IMR-90 (cell line): ENCODE measurements around the gene KRT76. TPM values are rescaled to one million over a fixed set of nuclear protein-coding genes. Genes with fewer than 3 reads are reported as not detected.

Source experiments
- ATAC-seq: fragments of 200-7000 bp; cut with Tn5 transposase; 2 replicates; pipeline ENCODE4 v1.9.1; 2020; ENCODE audit warnings: low read depth, mild to moderate bottlenecking, moderate library complexity
- BruUV-seq: library from RNA; stranded (reverse); fragments of 400-500 nt; replicated peaks from 2 replicates; lab custom pipeline; 2021; lab: Mats Ljungman, UMichigan
- CTCF ChIA-PET: fragments of 300-600 bp; formaldehyde crosslinking; extraction: SDS; loops from one replicate; lab custom pipeline; 2021; ENCODE audit warnings: antibody characterized with exemption; lab: Yijun Ruan, JAX
- POLR2A ChIA-PET: fragments of 300-600 bp; sonication (Branson Sonifier 250); formaldehyde crosslinking; loops from one replicate; lab custom pipeline; 2022; ENCODE audit warnings: antibody characterized with exemption; ENCODE audit not compliant: unreplicated experiment; lab: Charles Lee
- DNase-seq: peaks from one replicate; pipeline ENCODE4 v3.0.0; 2013
- H2AFZ ChIP-seq: replicated peaks from 2 replicates; pipeline ENCODE3; 2013; ENCODE audit warnings: low read length, mild to moderate bottlenecking; ENCODE audit not compliant: poor library complexity
- H2AK5ac ChIP-seq: 2 replicates; pipeline ENCODE4 v1.6.1; 2013; ENCODE audit warnings: low read depth, low read length, inconsistent platforms
- H2AK9ac ChIP-seq: replicated peaks from 2 replicates; pipeline ENCODE3; 2013; ENCODE audit warnings: mild to moderate bottlenecking, low read depth, low read length, moderate library complexity; ENCODE audit not compliant: poor library complexity
- H2BK120ac ChIP-seq: 2 replicates; pipeline ENCODE4 v1.6.1; 2013; ENCODE audit warnings: low read depth, low read length, inconsistent platforms
- H2BK15ac ChIP-seq: 3 replicates; pipeline ENCODE4 v1.6.1; 2013; ENCODE audit warnings: low read depth, low read length, inconsistent platforms
- H2BK20ac ChIP-seq: 2 replicates; pipeline ENCODE4 v1.6.1; 2013; ENCODE audit warnings: low read depth, mild to moderate bottlenecking, inconsistent platforms, low read length, moderate library complexity
- H2BK5ac ChIP-seq: 2 replicates; pipeline ENCODE4 v1.6.1; 2013; ENCODE audit warnings: mild to moderate bottlenecking, low read depth, low read length, inconsistent platforms; ENCODE audit not compliant: poor library complexity, severe bottlenecking
- H3K14ac ChIP-seq: replicated peaks from 2 replicates; pipeline ENCODE4 v1.6.1; 2013; ENCODE audit warnings: low read depth, low read length, inconsistent platforms
- H3K18ac ChIP-seq: 2 replicates; pipeline ENCODE4 v1.6.1; 2013; ENCODE audit warnings: low read depth, low read length, control low read depth
- H3K23ac ChIP-seq: 2 replicates; pipeline ENCODE4 v1.6.1; 2013; ENCODE audit warnings: low read depth, low read length, inconsistent platforms
- H3K27ac ChIP-seq: 2 replicates; pipeline ENCODE4 v1.5.1; 2013; ENCODE audit warnings: mild to moderate bottlenecking, control low read depth, low read length; ENCODE audit not compliant: insufficient read depth
- H3K27me3 ChIP-seq: 2 replicates; pipeline ENCODE4 v1.6.1; 2013; ENCODE audit warnings: low read length; ENCODE audit not compliant: control insufficient read depth, insufficient read depth
- H3K36me3 ChIP-seq: 2 replicates; pipeline ENCODE4 v1.6.1; 2013; ENCODE audit warnings: low read length, mixed read lengths; ENCODE audit not compliant: control insufficient read depth, insufficient read depth
- H3K4ac ChIP-seq: 2 replicates; pipeline ENCODE4 v1.6.1; 2013; ENCODE audit warnings: low read depth, low read length, inconsistent platforms
- H3K4me1 ChIP-seq: 2 replicates; pipeline ENCODE4 v1.6.1; 2013; ENCODE audit warnings: low read length, mixed read lengths; ENCODE audit not compliant: control insufficient read depth, insufficient read depth
- H3K4me2 ChIP-seq: 2 replicates; pipeline ENCODE4 v1.6.1; 2013; ENCODE audit warnings: low read depth, mild to moderate bottlenecking, control low read depth, low read length, moderate library complexity
- H3K4me3 ChIP-seq: 2 replicates; pipeline ENCODE4 v1.5.1; 2013; ENCODE audit warnings: low read depth, mild to moderate bottlenecking, control low read depth, low read length, moderate library complexity; ENCODE audit not compliant: insufficient read depth
- H3K56ac ChIP-seq: 2 replicates; pipeline ENCODE4 v1.6.1; 2013; ENCODE audit warnings: low read length, inconsistent platforms; ENCODE audit not compliant: insufficient read depth; ENCODE audit errors: extremely low read depth
- H3K79me1 ChIP-seq, 2 experiments: 2 replicates each; pipeline ENCODE4 v1.6.1; 2013; ENCODE audit warnings: low read length in 2 of 2, inconsistent platforms in 1 of 2, low read depth in 1 of 2
- H3K9ac ChIP-seq: 2 replicates; pipeline ENCODE4 v1.6.1; 2013; ENCODE audit warnings: low read depth, low read length, control low read depth
- H3K9me1 ChIP-seq: 2 replicates; pipeline ENCODE4 v1.6.1; 2013; ENCODE audit warnings: low read length, inconsistent platforms; ENCODE audit not compliant: insufficient read depth
- H3K9me3 ChIP-seq: 2 replicates; pipeline ENCODE4 v1.6.1; 2013; ENCODE audit warnings: low read length; ENCODE audit not compliant: control insufficient read depth, insufficient read depth
- H4K20me1 ChIP-seq: 2 replicates; pipeline ENCODE4 v1.6.1; 2013; ENCODE audit warnings: low read length, inconsistent platforms; ENCODE audit not compliant: insufficient read depth
- H4K5ac ChIP-seq: 2 replicates; pipeline ENCODE4 v1.6.1; 2013; ENCODE audit warnings: mild to moderate bottlenecking, low read depth, low read length, control low read depth
- H4K8ac ChIP-seq, 2 experiments: 2 replicates each; pipeline ENCODE4 v1.6.1; 2013; ENCODE audit warnings: low read depth in 2 of 2, low read length in 2 of 2, control low read depth in 1 of 2, inconsistent platforms in 1 of 2
- H4K91ac ChIP-seq: 2 replicates; pipeline ENCODE4 v1.6.1; 2013; ENCODE audit warnings: low read depth, low read length, inconsistent platforms; ENCODE audit not compliant: insufficient read depth
- BHLHE40 ChIP-seq: fragments of 150-350 bp; IDR thresholded peaks from 2 replicates; pipeline ENCODE4 v1.6.1; 2016; ENCODE audit warnings: mild to moderate bottlenecking, low read depth, low read length
- CEBPB ChIP-seq: IDR thresholded peaks from 2 replicates; pipeline ENCODE4 v1.6.1; 2012; ENCODE audit warnings: low read depth, low read length, improper control_type of control experiment
- FOS ChIP-seq: fragments of 150-350 bp; IDR thresholded peaks from 2 replicates; pipeline ENCODE4 v1.6.1; 2016; ENCODE audit warnings: low read depth, low read length
- MAFK ChIP-seq: IDR thresholded peaks from 2 replicates; pipeline ENCODE4 v1.6.1; 2012; ENCODE audit warnings: low read depth, low read length, improper control_type of control experiment
- MAZ ChIP-seq: IDR thresholded peaks from 2 replicates; pipeline ENCODE4 v1.6.1; 2012; ENCODE audit warnings: low read depth, mild to moderate bottlenecking, low read length, improper control_type of control experiment, moderate library complexity, borderline replicate concordance
- NFE2L2 ChIP-seq: fragments of 150-350 bp; IDR thresholded peaks from 2 replicates; pipeline ENCODE4 v1.6.1; 2016; ENCODE audit warnings: low read depth, mild to moderate bottlenecking, low read length
- POLR2A ChIP-seq: IDR thresholded peaks from 2 replicates; pipeline ENCODE4 v1.6.1; 2012; ENCODE audit warnings: mild to moderate bottlenecking, low read depth, low read length
- RAD21 ChIP-seq: IDR thresholded peaks from 2 replicates; pipeline ENCODE4 v1.6.1; 2012; ENCODE audit warnings: low read length, improper control_type of control experiment
- RCOR1 ChIP-seq: IDR thresholded peaks from 2 replicates; pipeline ENCODE4 v1.6.1; 2012; ENCODE audit warnings: mild to moderate bottlenecking, low read length, improper control_type of control experiment; ENCODE audit not compliant: insufficient replicate concordance
- SMC3 ChIP-seq: fragments of 150-350 bp; IDR thresholded peaks from 2 replicates; pipeline ENCODE4 v1.6.1; 2016; ENCODE audit warnings: low read depth, mild to moderate bottlenecking, antibody characterized with exemption, low read length, moderate library complexity
- WGBS, 2 experiments: methylation state at CpG; one replicate each; pipeline versions ENCODE4 v1.1.5 to v1.1.7; 2013; ENCODE audit warnings: missing lambda C conversion rate in 2 of 2; ENCODE audit not compliant: insufficient read length in 1 of 2; ENCODE audit errors: extremely low coverage in 2 of 2; 5-methylcytosine and 5-hydroxymethylcytosine counted together
- dilution Hi-C: fragments of 300-500 bp; cut with HindIII; formaldehyde crosslinking; loops from one replicate; pipeline ENCODE4 v1.14.3; 2018; ENCODE audit warnings: low sequenced_read_pairs; ENCODE audit not compliant: unreplicated experiment
- in situ Hi-C: fragments of 300-500 bp; cut with MboI; formaldehyde crosslinking; loops from 3 replicates; pipeline ENCODE4 v1.14.3; 2019; ENCODE audit warnings: low sequenced_read_pairs, inconsistent platforms, mixed read lengths
- intact Hi-C: fragments of 100-400 bp; cut with micrococcal nuclease; formaldehyde crosslinking; loops from 2 replicates; pipeline ENCODE4 v1.10.0; 2022
- polyA plus RNA-seq, 3 experiments: library from polyadenylated mRNA; depleted of rRNA; stranded (reverse); fragments of >200 nt; gene quantifications; 2 replicates each; pipeline ENCODE4 v1.2.3, GENCODE V29; 2012; ENCODE audit warnings: low replicate concordance in 1 of 3
- total RNA-seq: library from RNA; depleted of rRNA; stranded (reverse); fragments of >200 nt; gene quantifications from 2 replicates; pipeline ENCODE4 v1.2.3, GENCODE V29; 2012
- TF ChIP-seq, protein P1 (sequence below): conservative IDR thresholded peaks from 2 replicates; pipeline ENCODE4 v1.5.1; 2012; ENCODE audit warnings: mild to moderate bottlenecking, low read depth, low read length, improper control_type of control experiment
- TF ChIP-seq, protein P2 (sequence below): fragments of 150-350 bp; IDR thresholded peaks from 2 replicates; pipeline ENCODE4 v1.6.1; 2016; ENCODE audit warnings: low read depth, mild to moderate bottlenecking, low read length, moderate library complexity, borderline replicate concordance
- TF ChIP-seq, protein P3 (sequence below): fragments of 150-350 bp; IDR thresholded peaks from 2 replicates; pipeline ENCODE4 v1.6.1; 2017; ENCODE audit warnings: mild to moderate bottlenecking, antibody characterized with exemption, low read length, low read depth

Gene KRT76
- total and polyA plus RNA-seq, 2 of the 4 experiments (the other 2 are of a cell fraction): not detected

DNA sequence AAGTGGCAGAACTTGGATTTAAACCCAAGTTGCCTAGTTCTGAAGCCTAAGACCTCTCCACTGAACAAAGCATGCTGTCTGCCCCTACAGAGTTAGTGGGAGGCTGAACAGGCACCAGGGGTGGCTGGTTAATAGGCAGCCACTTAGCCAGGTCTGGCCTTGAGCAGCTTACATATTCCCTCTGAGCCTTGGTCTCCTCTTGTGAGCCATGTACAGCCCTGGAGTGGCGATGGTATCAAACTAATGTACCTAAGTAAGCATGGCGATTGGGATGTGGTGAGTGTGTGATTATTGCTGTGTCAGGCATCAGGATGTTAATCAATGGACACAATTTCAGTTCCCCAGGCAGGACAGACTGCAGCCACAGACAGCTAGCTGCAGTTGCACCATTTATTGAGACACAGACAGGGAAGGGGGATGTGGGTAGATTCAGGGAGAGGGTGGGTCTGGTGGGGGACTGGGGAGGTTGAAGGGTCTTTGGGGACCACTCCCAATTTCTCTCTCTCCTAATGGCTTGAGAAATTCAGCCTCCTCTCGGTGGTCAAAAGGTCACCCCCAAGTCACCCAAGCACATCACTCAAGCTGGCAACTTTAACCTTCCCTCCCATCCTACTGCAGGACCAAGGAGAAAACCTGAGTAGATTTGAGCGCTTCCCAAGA is 44.1 kb upstream of the KRT76 start:
- dilution Hi-C loops (no loop called here), intact Hi-C loops (no loop called here), in situ Hi-C loops (no loop called here)
- Histone ChIP-seq H2BK120ac (no peak overlapping the region), H2BK20ac (no peak overlapping the region), H3K9me3 (no peaks in the 10 kb centered on the region), H4K20me1 (no peaks in the 10 kb centered on the region; the same call in 1 of the 2 replicates), H4K91ac (no peak overlapping the region), H4K8ac (no peak overlapping the region), H2BK5ac (no peak overlapping the region), H2AK9ac (peak overlapping the region; percentile 9), H3K56ac (no peak overlapping the region), H3K27ac (no peak overlapping the region), H3K9me1 (no peaks in the 10 kb centered on the region; the same call in 1 of the 2 replicates), H3K9ac (no peak overlapping the region), H3K79me1 (no peaks in the 10 kb centered on the region), H3K4ac (no peak overlapping the region), H3K14ac (no peak overlapping the region), H3K4me3 (no peak overlapping the region), H2AFZ (no peak overlapping the region), H3K23ac (no peak overlapping the region), H3K18ac (no peak overlapping the region), H2BK15ac (no peak overlapping the region), H3K27me3 (peaks cover 45% of the 10 kb centered on the region), H3K36me3 (no peaks in the 10 kb centered on the region), H3K4me1 (no peaks in the 10 kb centered on the region), H3K4me2 (no peak overlapping the region), H2AK5ac (no peak overlapping the region), H4K5ac (no peak overlapping the region)
- ChIA-PET CTCF (no interaction called here), POLR2A (no interaction called here)
- TF ChIP-seq BHLHE40 (no peak), MAFK (no peak), MAZ (no peak), SMC3 (no peak), NFE2L2 (no peak), RCOR1 (no peak), POLR2A (no peak), RAD21 (no peak), CEBPB (no peak), FOS (no peak)
- TF ChIP-seq, protein P1, sequence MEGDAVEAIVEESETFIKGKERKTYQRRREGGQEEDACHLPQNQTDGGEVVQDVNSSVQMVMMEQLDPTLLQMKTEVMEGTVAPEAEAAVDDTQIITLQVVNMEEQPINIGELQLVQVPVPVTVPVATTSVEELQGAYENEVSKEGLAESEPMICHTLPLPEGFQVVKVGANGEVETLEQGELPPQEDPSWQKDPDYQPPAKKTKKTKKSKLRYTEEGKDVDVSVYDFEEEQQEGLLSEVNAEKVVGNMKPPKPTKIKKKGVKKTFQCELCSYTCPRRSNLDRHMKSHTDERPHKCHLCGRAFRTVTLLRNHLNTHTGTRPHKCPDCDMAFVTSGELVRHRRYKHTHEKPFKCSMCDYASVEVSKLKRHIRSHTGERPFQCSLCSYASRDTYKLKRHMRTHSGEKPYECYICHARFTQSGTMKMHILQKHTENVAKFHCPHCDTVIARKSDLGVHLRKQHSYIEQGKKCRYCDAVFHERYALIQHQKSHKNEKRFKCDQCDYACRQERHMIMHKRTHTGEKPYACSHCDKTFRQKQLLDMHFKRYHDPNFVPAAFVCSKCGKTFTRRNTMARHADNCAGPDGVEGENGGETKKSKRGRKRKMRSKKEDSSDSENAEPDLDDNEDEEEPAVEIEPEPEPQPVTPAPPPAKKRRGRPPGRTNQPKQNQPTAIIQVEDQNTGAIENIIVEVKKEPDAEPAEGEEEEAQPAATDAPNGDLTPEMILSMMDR: no peak
- TF ChIP-seq, protein P2, sequence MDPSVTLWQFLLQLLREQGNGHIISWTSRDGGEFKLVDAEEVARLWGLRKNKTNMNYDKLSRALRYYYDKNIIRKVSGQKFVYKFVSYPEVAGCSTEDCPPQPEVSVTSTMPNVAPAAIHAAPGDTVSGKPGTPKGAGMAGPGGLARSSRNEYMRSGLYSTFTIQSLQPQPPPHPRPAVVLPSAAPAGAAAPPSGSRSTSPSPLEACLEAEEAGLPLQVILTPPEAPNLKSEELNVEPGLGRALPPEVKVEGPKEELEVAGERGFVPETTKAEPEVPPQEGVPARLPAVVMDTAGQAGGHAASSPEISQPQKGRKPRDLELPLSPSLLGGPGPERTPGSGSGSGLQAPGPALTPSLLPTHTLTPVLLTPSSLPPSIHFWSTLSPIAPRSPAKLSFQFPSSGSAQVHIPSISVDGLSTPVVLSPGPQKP: no peak
- TF ChIP-seq, protein P3, sequence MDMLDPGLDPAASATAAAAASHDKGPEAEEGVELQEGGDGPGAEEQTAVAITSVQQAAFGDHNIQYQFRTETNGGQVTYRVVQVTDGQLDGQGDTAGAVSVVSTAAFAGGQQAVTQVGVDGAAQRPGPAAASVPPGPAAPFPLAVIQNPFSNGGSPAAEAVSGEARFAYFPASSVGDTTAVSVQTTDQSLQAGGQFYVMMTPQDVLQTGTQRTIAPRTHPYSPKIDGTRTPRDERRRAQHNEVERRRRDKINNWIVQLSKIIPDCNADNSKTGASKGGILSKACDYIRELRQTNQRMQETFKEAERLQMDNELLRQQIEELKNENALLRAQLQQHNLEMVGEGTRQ: no peak
- 65% methylated on average over 2 of the region's 4 CpGs; no CpG with 5 or more reads in 1 of the 2 experiments for WGBS, 2 experiments
- no peak for ATAC-seq
- BruUV-seq: no TSS peak
- no peak for DNase-seq
